ENCODE measurements around the gene CAPNS1. TPM values are rescaled to one million over a fixed set of nuclear protein-coding genes. Genes with fewer than 3 reads are reported as not detected.

The CAPNS1 gene
- total RNA-seq: 241 and 313 TPM in 2 replicates

DNA sequence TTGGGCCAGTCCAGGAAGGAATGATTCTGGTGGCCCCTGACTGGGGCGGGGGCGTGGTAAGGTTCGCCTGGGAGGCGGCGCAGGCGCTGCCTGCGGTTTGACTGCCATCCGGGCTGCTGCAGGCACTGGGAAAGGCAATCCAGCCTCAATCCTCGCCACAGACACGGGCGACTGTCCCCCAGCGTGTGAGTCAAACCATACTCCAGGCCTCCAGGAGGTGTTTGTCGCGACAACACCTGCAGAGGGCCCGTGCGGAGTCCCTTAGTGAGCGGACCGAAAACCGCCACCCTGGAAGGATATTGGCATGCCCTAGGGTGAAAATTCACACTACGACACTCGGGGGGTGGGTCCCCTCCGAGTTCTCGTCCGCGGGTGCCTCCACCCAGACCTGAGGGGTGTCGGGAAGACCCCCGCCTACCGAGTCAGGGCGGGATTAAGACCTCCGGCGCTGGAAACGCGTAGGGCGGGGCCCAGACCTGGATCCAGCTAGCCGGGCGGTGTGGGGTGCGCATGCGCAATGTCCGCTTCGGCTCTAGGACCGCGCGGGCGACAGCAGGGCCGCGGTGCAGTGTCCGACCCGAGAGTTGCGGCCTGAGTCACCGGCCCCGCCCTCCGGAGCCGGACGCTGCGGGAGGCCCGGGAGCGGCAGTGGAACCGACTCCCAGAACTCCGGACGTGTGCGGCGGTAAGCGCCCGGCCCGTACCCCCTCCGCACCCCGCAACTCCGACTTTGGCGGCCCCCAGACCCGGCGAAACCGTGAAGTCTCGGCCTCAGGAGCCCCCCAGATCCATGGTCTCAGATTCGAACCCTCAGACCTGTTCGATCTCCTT lies at the start of gene CAPNS1:
Gene CAPNS1 (plus strand): TSS at position 594 of the 831 bp plus-strand sequence. CDS start 946 bp downstream, outside the sequence.

DNA sequence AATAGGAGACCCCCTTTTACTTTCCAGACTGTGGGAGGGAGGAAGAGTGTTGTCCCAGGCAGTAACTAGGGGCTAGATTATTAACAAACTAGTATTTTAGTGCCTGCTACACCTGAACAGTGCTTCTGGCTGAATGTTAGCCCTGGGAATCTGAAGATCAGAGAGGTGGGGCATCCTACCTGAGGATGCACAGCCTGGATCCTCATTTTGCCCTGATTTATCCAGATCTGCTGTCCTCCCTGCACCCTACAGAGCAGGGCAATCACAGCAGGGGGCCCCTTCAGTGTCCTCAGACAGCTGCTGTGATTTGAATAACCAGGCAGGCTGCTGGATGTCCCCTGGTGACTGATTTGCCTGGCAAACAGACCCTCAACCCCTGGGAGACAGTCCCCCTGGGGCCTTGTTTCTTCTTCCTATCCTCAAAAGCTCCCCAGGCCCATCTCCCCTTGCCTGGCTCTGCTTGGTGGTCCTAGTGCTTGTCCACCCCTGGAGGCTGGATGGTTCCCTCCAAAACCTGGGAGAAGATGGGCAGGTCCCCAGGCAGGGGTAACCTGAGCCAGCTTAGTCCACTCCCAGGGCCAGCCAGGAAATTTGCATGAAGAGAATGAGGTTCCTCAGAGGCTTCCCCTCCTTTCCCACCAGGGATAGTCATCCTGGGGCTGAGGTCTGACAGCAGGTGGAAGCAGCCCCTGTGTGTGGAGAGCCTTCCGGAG lies 29.2 kb upstream of the CAPNS1 start, which contains the start of gene OVOL3:
Gene OVOL3 (plus strand): TSS at position 657 of the 713 bp plus-strand sequence. CDS start 60 bp downstream, outside the sequence.

DNA sequence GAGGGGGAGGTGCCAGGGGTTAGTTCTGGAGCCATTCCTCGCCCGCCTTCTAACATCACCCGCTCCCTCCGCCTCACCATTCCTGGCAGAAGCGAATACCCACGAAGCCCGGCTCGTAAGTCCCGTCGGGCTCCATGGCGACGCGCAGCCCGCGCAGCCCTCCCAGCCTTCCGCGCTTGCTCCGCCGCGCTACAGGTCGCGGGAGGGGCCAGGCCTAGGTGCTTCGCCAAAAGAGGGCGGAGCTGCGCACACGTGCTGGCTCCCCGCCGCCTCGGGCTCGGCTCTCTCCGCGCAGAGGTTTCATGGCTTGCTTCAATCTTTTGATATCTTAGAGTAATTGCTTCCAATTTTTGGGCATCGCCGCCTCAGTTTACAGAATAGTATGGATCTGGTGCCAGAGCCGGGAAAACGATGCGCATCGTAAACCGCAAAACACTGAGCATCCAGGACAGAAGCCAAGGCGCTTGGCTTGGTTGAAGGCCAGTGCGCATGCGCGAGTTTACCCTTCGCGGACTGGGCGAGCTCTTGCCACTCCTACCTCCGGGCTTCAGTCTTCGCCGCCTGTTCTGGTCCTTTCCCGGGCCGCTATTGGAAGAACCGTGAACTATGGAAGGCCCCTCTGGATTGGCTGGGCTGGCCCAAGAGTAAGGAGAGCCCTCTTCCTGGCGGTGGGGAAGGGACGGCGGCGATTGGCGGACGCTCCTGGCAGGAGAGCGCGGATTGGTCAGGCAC lies 25.0 kb upstream of the CAPNS1 start, which contains the start of gene POLR2I:
Gene POLR2I (minus strand): TSS at position 155 of the 732 bp plus-strand sequence. CDS start 19 bp downstream, at position 136.

DNA sequence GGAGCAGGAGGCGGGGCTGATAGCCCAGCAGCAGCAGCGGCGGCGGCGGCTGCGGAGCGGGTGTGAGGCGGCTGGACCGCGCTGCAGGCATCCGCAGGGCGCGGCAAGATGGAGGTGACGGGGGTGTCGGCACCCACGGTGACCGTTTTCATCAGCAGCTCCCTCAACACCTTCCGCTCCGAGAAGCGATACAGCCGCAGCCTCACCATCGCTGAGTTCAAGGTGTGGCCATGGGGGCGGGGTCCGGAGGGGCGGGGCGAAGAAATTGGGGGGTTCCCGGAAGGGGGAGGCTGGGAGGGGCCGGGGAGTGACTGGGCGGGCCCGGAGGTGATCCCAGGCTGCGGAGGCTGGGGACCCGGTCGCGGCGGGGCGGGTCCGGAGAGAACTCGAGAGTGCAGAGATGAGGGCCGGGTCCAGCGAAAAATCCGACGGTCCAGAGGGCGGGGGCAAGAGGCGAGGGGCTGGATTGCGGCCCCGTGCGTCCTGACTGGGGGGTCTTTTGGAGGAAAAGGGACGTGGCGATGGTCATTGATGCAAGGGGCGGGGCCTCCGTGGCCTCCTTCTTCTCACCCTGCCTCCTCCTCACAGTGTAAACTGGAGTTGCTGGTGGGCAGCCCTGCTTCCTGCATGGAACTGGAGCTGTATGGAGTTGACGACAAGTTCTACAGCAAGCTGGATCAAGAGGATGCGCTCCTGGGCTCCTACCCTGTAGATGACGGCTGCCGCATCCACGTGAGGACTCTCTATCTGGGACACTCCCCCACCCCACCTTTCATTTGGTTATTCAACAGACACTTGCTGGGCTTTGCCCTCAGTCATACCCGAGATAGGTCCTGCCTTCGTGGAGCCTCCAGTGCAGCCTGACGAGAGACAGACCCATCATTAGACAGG lies 24.2 kb upstream of the CAPNS1 start, which contains the start of gene TBCB:
Gene TBCB (plus strand): TSS at position 16 of the 891 bp plus-strand sequence. CDS start 93 bp downstream, at position 109.

DNA sequence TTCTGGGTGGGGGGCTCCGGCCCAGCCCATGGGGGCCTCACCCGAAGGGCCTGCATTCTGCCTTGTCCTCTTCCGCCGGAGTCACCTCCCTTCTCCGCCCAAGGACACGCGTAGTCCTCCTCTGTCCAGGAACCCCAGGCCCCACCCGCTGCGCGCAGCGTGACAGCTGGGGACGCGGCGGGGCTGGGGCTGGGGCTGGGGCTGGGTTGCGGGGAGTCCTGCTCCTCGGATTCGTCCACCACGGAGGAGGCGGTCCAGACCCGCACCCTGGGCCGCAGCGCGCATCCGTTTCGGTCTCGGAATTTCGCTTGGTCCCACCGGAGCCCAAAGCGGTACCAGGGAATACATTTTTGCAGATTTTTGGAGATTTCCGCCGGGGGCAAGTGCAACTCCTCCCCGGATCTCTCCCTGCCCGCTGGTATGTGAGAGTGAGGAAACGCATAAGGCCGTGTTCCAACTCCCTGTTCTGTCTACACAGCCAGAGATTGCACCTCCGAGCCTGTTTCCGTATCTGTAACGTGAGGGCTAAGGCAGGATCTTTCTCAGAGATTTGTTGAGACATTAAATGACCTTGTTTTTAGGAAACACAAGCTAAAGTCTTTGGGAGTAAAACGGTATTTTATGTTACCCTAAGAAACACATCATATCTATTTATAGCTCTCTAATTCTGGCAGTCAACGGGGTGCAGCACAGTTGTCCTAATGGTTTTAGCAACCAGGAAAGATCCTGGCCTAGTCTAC lies 12.7 kb downstream of the CAPNS1 start, which contains the start of gene COX7A1:
Gene COX7A1 (minus strand): TSS at position 96 of the 740 bp plus-strand sequence. CDS start 40 bp downstream, at position 56.

Other genes with a start within 250 kb of the CAPNS1 start
- gene NFKBID, start 239.5 kb upstream of the CAPNS1 start, total RNA-seq: 3.3 and 3.6 TPM in 2 replicates
- not detected in 2 replicates for gene HCST, start 237.5 kb upstream of the CAPNS1 start, total RNA-seq
- gene TYROBP, start 231.8 kb upstream of the CAPNS1 start, total RNA-seq: not detected in 2 replicates
- 4.4 and 6.1 TPM in 2 replicates for gene LRFN3, start 203.7 kb upstream of the CAPNS1 start, total RNA-seq
- 11.1 and 12.2 TPM in 2 replicates for gene SDHAF1, start 144.9 kb upstream of the CAPNS1 start, total RNA-seq
- 0.13 and 0.14 TPM in 2 replicates for gene SYNE4, start 131.3 kb upstream of the CAPNS1 start, total RNA-seq
- 8.3 and 11.7 TPM in 2 replicates for gene ALKBH6, start 125.9 kb upstream of the CAPNS1 start, total RNA-seq
- gene CLIP3, start 107.2 kb upstream of the CAPNS1 start, total RNA-seq: 4.3 and 6.6 TPM in 2 replicates
- 0.80 and 1.1 TPM in 2 replicates for gene THAP8, start 85.8 kb upstream of the CAPNS1 start, total RNA-seq
- 7.4 and 12.6 TPM in 2 replicates for gene WDR62, start 85.2 kb upstream of the CAPNS1 start, total RNA-seq
- gene OVOL3, start 28.9 kb upstream of the CAPNS1 start, total RNA-seq: not detected in 2 replicates
- gene POLR2I, start 25.2 kb upstream of the CAPNS1 start, total RNA-seq: 25.8 TPM in 2 replicates
- gene TBCB, start 24.6 kb upstream of the CAPNS1 start, total RNA-seq: 104 and 105 TPM in 2 replicates
- gene COX7A1, start 12.4 kb downstream of the CAPNS1 start, total RNA-seq: 2.4 and 4.5 TPM in 2 replicates
- gene ZNF565, start 74.6 kb downstream of the CAPNS1 start, total RNA-seq: 4.1 and 4.2 TPM in 2 replicates
- 173 and 176 TPM in 2 replicates for gene ZNF146, start 75.0 kb downstream of the CAPNS1 start, total RNA-seq
- 2.8 and 3.1 TPM in 2 replicates for gene ZFP14, start 239.1 kb downstream of the CAPNS1 start, total RNA-seq

All from thoracic aorta endothelial cell (primary cell).